HCT116 (cell line): ENCODE results near the gene ACAN. TPM values are rescaled to one million over a fixed set of nuclear protein-coding genes. Genes with fewer than 3 reads are reported as not detected.

Experiments
- ATAC-seq: fragments of 200-7000 bp; cut with Tn5 transposase; 2 replicates; pipeline ENCODE4 v1.9.1; 2020; ENCODE audit warnings: mild to moderate bottlenecking, moderate library complexity
- BruUV-seq: library from RNA; stranded (reverse); fragments of 400-500 nt; replicated peaks from 2 replicates; lab custom pipeline; 2021; lab: Mats Ljungman, UMichigan
- CTCF ChIA-PET: fragments of 300-600 bp; sonication (Branson Sonifier 250); formaldehyde crosslinking; loops from one replicate; lab custom pipeline; 2021; ENCODE audit warnings: antibody characterized with exemption; lab: Charles Lee
- POLR2A ChIA-PET: fragments of 300-600, 350-600 bp; sonication (Branson Sonifier 250); formaldehyde crosslinking; loops from one replicate; lab custom pipeline; 2021; ENCODE audit warnings: antibody characterized with exemption; lab: Charles Lee
- RAD21 ChIA-PET, 2 experiments: fragments of 300-600 bp; sonication (Branson Sonifier 250); formaldehyde crosslinking; loops; one replicate each; lab custom pipeline; 2023; ENCODE audit warnings: low total read pairs in 2 of 2; ENCODE audit not compliant: uncharacterized antibody in 2 of 2, unreplicated experiment in 2 of 2, low non-redundant PET in 1 of 2; lab: Charles Lee
- DNase-seq: peaks from one replicate; pipeline ENCODE4 v3.0.0-alpha.2; 2010; ENCODE audit warnings: low read depth, low spot score
- H2AFZ ChIP-seq: fragments of 200-600 bp; shearing (Covaris generic), sonication (generic); 2 replicates; pipeline ENCODE4 v1.6.1; 2017; ENCODE audit warnings: low read depth, mixed run types, mixed read lengths, antibody characterized with exemption, low read length; ENCODE audit not compliant: poor library complexity, severe bottlenecking
- H3K27ac ChIP-seq: 2 replicates; pipeline ENCODE4 v1.5.1; 2012; ENCODE audit warnings: low read depth, low read length
- H3K27me3 ChIP-seq: fragments of 200-600 bp; sonication (generic); 2 replicates; pipeline ENCODE4 v1.6.1; 2016; ENCODE audit warnings: mixed run types, low read length, mixed read lengths; ENCODE audit not compliant: insufficient read depth
- H3K36me3 ChIP-seq, 2 experiments: fragments of 200-500 bp in 1 of 2; fragments of 200-600 bp in 1 of 2; sonication (Bioruptor generic) in 1 of 2; sonication (generic) in 1 of 2; 2 replicates each; pipeline versions ENCODE4 v1.5.1 to v1.6.1; 2014 to 2016; ENCODE audit warnings: low read length in 2 of 2, inconsistent platforms in 1 of 2, mixed read lengths in 1 of 2, mixed run types in 1 of 2; ENCODE audit not compliant: insufficient read depth in 2 of 2, control insufficient read depth in 1 of 2
- H3K4me1 ChIP-seq, 2 experiments: fragments of 200-600 bp in 1 of 2; sonication (generic) in 1 of 2; 2 replicates each; pipeline versions ENCODE4 v1.5.1 to v1.6.1; 2012 to 2017; ENCODE audit warnings: low read length in 2 of 2, inconsistent platforms in 1 of 2, mild to moderate bottlenecking in 1 of 2, mixed read lengths in 1 of 2, mixed run types in 1 of 2, moderate library complexity in 1 of 2; ENCODE audit not compliant: insufficient read depth in 2 of 2, control insufficient read depth in 1 of 2
- H3K4me2 ChIP-seq: fragments of 200-600 bp; sonication (generic); 2 replicates; pipeline ENCODE4 v1.6.1; 2017; ENCODE audit warnings: mixed run types, low read length, mixed read lengths
- H3K4me3 ChIP-seq, 2 experiments: fragments of 200-600 bp in 1 of 2; sonication (generic) in 1 of 2; replicated peaks in 1 of 2; 2 replicates each; pipeline ENCODE4 v1.5.1; 2011 to 2016; ENCODE audit warnings: low read length in 2 of 2, control low read depth in 1 of 2, low read depth in 1 of 2, mild to moderate bottlenecking in 1 of 2, mixed read lengths in 1 of 2, mixed run types in 1 of 2
- H3K79me2 ChIP-seq: fragments of 200-600 bp; sonication (generic); 2 replicates; pipeline ENCODE4 v1.6.1; 2017; ENCODE audit warnings: mild to moderate bottlenecking, mixed run types, low read length, moderate library complexity, mixed read lengths; ENCODE audit not compliant: insufficient read depth
- H3K9ac ChIP-seq: fragments of 200-600 bp; sonication (generic); 2 replicates; pipeline ENCODE4 v1.6.1; 2016; ENCODE audit warnings: low read length, mixed read lengths
- H3K9me2 ChIP-seq: fragments of 200-600 bp; sonication (generic), shearing (Covaris generic); 2 replicates; pipeline ENCODE4 v1.6.1; 2017; ENCODE audit warnings: mixed run types, mild to moderate bottlenecking, moderate library complexity; ENCODE audit not compliant: insufficient read depth
- H3K9me3 ChIP-seq, 2 experiments: fragments of 200-500 bp in 1 of 2; fragments of 200-600 bp in 1 of 2; sonication (Bioruptor generic) in 1 of 2; sonication (generic) in 1 of 2; 2 replicates each; pipeline ENCODE4 v1.6.1; 2014 to 2017; ENCODE audit warnings: low read length in 2 of 2, mixed read lengths in 2 of 2, inconsistent platforms in 1 of 2, low read depth in 1 of 2, mild to moderate bottlenecking in 1 of 2, mixed run types in 1 of 2, moderate library complexity in 1 of 2; ENCODE audit not compliant: control insufficient read depth in 1 of 2, insufficient read depth in 1 of 2
- H4K20me1 ChIP-seq: fragments of 200-600 bp; sonication (generic), shearing (Covaris generic); 2 replicates; pipeline ENCODE4 v1.6.1; 2017; ENCODE audit warnings: mixed run types, mild to moderate bottlenecking, moderate library complexity; ENCODE audit not compliant: insufficient read depth
- EGR1 ChIP-seq: IDR thresholded peaks from 2 replicates; pipeline ENCODE4 v1.6.1; 2012; ENCODE audit warnings: low read depth
- JUND ChIP-seq: IDR thresholded peaks from 2 replicates; pipeline ENCODE4 v1.6.1; 2012
- POLR2A ChIP-seq: IDR thresholded peaks from 2 replicates; pipeline ENCODE4 v1.7.0; 2011; ENCODE audit warnings: borderline replicate concordance; ENCODE audit not compliant: insufficient read depth, insufficient read length; ENCODE audit errors: extremely low read depth
- RAD21 ChIP-seq: IDR thresholded peaks from 2 replicates; pipeline ENCODE4 v1.6.1; 2012; ENCODE audit warnings: low read depth, mild to moderate bottlenecking
- SIN3A ChIP-seq: IDR thresholded peaks from 2 replicates; pipeline ENCODE4 v1.6.1; 2012; ENCODE audit warnings: low read depth
- SRF ChIP-seq: IDR thresholded peaks from 2 replicates; pipeline ENCODE4 v1.6.1; 2012; ENCODE audit warnings: low read depth
- ZFX ChIP-seq: fragments of 450-650 bp; IDR thresholded peaks from 2 replicates; pipeline ENCODE4 v1.6.1; 2017
- intact Hi-C: fragments of 100-400 bp; cut with micrococcal nuclease; formaldehyde crosslinking; loops from 2 replicates; pipeline ENCODE4 v1.10.0; 2022
- total RNA-seq: library from RNA; stranded (reverse); gene quantifications from one replicate; pipeline ENCODE4 v1.2.1, GENCODE V29; 2021; ENCODE audit not compliant: unreplicated experiment
- TF ChIP-seq, protein P1 (sequence below): IDR thresholded peaks from 2 replicates; pipeline ENCODE4 v1.6.1; 2012; ENCODE audit warnings: low read depth

Gene ACAN
- total RNA-seq, 1 experiment from 2014 or later, result not detected

DNA sequence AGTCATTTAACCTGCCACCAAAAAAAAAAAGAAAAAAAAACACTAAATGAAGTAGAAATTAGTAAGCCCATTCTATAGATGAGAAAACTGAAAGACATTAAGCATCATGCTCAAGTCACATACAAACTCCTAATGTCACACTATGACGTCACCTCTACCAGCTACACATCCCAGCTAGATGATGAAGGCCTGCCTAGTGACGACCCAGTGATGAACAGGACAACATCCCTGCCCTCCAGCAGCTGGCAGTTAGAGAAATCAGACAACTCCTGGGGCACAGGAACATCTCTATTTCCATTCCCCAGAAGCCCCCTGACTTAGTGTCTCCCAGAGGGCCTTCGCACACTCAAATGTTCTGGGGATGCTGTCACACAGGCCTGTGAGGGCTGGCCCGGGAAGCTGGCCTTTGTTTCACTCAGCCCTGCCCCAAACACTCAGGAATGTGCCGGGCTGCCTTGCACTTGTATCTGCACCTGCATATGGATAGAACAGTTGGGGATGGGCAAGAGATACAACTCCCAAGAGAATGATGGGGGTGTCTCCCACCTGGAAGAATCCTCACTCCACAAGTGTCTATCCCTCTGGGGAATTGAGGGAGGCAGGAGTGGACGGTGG is 99.1 kb downstream of the ACAN start (continued):
- TF ChIP-seq SRF (no peak), SIN3A (no peak), POLR2A (no peak), JUND (no peak), EGR1 (no peak), ZFX (no peak)
- TF ChIP-seq, protein P1, sequence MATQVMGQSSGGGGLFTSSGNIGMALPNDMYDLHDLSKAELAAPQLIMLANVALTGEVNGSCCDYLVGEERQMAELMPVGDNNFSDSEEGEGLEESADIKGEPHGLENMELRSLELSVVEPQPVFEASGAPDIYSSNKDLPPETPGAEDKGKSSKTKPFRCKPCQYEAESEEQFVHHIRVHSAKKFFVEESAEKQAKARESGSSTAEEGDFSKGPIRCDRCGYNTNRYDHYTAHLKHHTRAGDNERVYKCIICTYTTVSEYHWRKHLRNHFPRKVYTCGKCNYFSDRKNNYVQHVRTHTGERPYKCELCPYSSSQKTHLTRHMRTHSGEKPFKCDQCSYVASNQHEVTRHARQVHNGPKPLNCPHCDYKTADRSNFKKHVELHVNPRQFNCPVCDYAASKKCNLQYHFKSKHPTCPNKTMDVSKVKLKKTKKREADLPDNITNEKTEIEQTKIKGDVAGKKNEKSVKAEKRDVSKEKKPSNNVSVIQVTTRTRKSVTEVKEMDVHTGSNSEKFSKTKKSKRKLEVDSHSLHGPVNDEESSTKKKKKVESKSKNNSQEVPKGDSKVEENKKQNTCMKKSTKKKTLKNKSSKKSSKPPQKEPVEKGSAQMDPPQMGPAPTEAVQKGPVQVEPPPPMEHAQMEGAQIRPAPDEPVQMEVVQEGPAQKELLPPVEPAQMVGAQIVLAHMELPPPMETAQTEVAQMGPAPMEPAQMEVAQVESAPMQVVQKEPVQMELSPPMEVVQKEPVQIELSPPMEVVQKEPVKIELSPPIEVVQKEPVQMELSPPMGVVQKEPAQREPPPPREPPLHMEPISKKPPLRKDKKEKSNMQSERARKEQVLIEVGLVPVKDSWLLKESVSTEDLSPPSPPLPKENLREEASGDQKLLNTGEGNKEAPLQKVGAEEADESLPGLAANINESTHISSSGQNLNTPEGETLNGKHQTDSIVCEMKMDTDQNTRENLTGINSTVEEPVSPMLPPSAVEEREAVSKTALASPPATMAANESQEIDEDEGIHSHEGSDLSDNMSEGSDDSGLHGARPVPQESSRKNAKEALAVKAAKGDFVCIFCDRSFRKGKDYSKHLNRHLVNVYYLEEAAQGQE, result no peak

DNA sequence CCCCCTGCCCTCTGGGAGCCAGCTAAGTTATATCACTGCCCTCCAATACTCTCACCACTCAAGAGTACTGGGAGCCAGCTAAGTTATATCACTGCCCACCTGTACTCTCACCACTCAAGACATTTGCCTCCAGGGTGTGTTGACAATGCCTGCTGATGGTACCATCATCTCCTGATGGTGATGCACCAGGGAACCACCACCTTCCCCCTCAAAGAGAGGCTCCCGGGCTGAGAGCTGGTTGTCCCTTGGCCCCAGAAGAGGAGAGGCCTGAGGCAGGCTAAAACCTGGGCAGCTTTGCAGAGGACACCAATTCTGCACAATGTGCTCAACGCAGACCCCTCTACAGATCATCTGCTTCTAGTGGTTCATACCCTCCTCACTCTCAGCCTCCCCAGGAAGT is 99.6 kb downstream of the ACAN start:
- no peak overlapping the region for H2AFZ ChIP-seq
- no peaks in the 10 kb centered on the region for H3K27me3 ChIP-seq
- BruUV-seq, result no TSS peak
- no peaks in the 10 kb centered on the region for H3K79me2 ChIP-seq
- RAD21 ChIA-PET, result no interaction called here
- H3K4me2 ChIP-seq, result no peak overlapping the region
- no peak for TF ChIP-seq RAD21
- TF ChIP-seq JUND, result no peak
- TF ChIP-seq EGR1, result no peak
- TF ChIP-seq, all 23 proteins: peak for 0
- Histone ChIP-seq H3K9me2 (no peaks in the 10 kb centered on the region), H3K4me1 (peaks cover 8 to 30% of the 10 kb centered on the region in 2 experiments), H3K9ac (no peak overlapping the region), H3K27ac (no peak overlapping the region), H3K9me3 (no peaks in the 10 kb centered on the region), H3K4me3 (no peak overlapping the region), H4K20me1 (no peaks in the 10 kb centered on the region), H3K36me3 (0 out of 4 replicates have a peak, but pooled peaks cover 0 to 2% of the 10 kb centered on the region in 2 experiments)
- ATAC-seq (no peak), DNase-seq (no peak)
- intact Hi-C loops, result no loop called here
- CTCF ChIA-PET, result interaction anchor here (1.0 kb wide), 2 partner anchors 24 to 275 kb away, joined by 3 to 4 read pairs; no protein-coding TSS in a partner anchor
- POLR2A ChIA-PET, result interaction anchor here (1.0 kb wide), 1 partner anchor 275 kb away, joined by 3 read pairs; no protein-coding TSS in a partner anchor
